NB4 (cell line): Measurements from ENCODE around the gene PNPLA1.

Experiments
- CTCF ChIP-seq: IDR thresholded peaks from one replicate; pipeline ENCODE4 v1.5.1; 2012; ENCODE audit warnings: low read depth, low read length
- MAX ChIP-seq: IDR thresholded peaks from 2 replicates; pipeline ENCODE4 v1.6.1; 2011; ENCODE audit warnings: low read depth, low read length
- MYC ChIP-seq: IDR thresholded peaks from 2 replicates; pipeline ENCODE4 v1.6.1; 2011; ENCODE audit warnings: low read depth, low read length

GRCh38 chr6:36222924-36223323 is 46.9 kb upstream of the PNPLA1 start:
- TF ChIP-seq CTCF (no peak), MYC (no peak), MAX (no peak)
